Stimulated activated memory B cell treated with anti-CD40 and anti-IgM and Interleukin-4, amounts not matched to agents 10 μg/mL and 1 μg/mL and 100 μg/mL, for 72 hours (primary cell): ENCODE data around the gene RAD51.

Source experiments
- ATAC-seq: fragments of 150-1000 bp; cut with Tn5 transposase; 2 replicates; pipeline ENCODE4 v1.10.0; 2021
- H3K27ac Mint-ChIP-seq: one replicate; pipeline ENCODE4 v1.8.0; 2022; ENCODE audit warnings: mild to moderate bottlenecking, mixed read lengths
- H3K27me3 Mint-ChIP-seq: one replicate; pipeline ENCODE4 v1.8.0; 2022; ENCODE audit warnings: mixed read lengths
- H3K36me3 Mint-ChIP-seq: one replicate; pipeline ENCODE4 v1.8.0; 2022; ENCODE audit warnings: mixed read lengths
- H3K4me1 Mint-ChIP-seq: one replicate; pipeline ENCODE4 v1.8.0; 2022; ENCODE audit warnings: mixed read lengths
- H3K4me3 Mint-ChIP-seq: one replicate; pipeline ENCODE4 v1.8.0; 2022; ENCODE audit warnings: mild to moderate bottlenecking, moderate library complexity, mixed read lengths
- H3K9me3 Mint-ChIP-seq: one replicate; pipeline ENCODE4 v1.8.0; 2022; ENCODE audit warnings: mixed read lengths

Gene RAD51

DNA sequence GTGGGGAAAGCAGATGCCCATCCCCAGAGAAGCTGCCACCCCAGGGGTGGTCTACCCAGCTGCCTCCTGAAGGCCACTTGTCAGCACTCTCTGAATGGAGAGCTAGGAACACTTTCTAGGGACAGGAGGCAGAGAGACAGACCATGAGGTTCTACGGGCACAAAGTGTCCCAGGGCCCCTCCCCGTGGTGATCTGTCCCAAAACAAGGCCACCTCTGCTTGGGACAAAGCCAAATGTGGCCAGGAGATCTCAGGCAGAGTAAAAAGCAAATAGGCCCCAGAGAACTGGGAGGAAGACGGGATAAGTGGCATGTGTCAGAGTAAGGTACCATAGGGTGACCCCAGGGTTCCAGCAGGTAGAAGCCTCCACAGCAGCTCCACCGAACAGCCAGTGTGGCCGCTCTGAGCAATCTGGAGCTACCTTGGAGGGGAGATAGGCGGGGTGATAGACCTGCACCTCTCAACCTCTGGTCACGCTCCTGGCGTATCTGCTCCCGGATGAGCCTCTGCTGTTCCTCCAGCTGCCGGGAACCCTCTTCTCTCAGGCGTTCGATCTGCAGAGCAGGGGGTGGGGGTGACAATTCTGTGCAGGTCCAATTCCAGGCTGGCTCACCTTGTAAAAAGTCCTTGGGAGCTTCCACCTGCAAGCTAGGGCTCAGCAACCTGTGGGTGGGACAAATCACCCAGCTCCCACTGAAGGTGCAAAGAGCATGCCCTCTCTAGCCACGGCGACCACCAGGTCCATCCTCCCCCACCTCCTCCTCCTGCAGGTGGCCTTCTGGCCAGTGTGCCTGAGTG lies 81.0 kb downstream of the RAD51 start:
- Mint-ChIP-seq H3K27me3 (no peaks in the 10 kb centered on the region), H3K9me3 (no peaks in the 10 kb centered on the region), H3K27ac (no peak overlapping the region), H3K4me3 (no peak overlapping the region), H3K4me1 (peaks cover 9% of the 10 kb centered on the region), H3K36me3 (peaks cover 58% of the 10 kb centered on the region)
- no peak for ATAC-seq

DNA sequence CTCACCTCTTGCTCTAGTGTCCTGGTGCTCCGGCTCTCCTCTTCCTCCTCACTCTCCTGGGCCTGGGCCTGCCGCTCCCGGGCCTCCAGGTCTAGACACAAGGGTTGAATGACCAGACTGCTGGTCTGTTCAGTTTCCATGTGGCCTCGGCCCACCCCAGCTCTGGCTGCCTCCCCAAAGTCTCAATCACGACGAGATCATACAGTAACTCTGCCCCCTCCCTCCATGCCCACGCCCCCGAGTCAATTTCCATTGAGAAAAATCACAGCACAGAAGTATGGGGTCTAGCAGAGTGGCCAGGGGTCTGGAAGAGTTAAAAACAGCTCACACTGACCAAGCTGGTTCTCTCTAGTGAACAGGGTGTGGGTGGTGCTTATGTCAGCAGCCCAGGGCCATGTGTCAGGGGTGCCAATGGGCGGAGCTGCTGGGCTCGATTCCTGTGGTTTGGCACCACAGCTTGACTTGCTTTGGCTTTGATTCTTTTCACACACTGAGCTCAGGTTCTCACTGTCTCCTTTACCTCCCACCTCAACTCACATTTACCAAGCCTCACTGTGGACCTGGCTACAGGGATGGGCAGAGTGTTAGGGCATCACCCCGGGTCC lies 81.7 kb downstream of the RAD51 start:
- Mint-ChIP-seq H3K9me3 (no peaks in the 10 kb centered on the region), H3K27ac (no peak overlapping the region), H3K4me3 (no peak overlapping the region), H3K4me1 (peaks cover 2% of the 10 kb centered on the region), H3K36me3 (peaks cover 51% of the 10 kb centered on the region), H3K27me3 (no peaks in the 10 kb centered on the region)
- no peak for ATAC-seq
